Measurements from ENCODE around the gene UBE2Q1.

GRCh38 chr1:154584267-154584994 lies 26.0 kb upstream of the UBE2Q1 start:
- TF ChIP-seq POLR2A (IDR thresholded peaks at IDR 0.05) (no peak), CTCF (IDR thresholded peaks at IDR 0.05) (no peak)
